ENCODE data around the gene ANKRD20A1.
A peak's percentile ranks its signal among the peaks of the same experiment; 100 is the strongest.
"Not testable (repeated sequence)": the region's sequence is repeated elsewhere in the genome, so short reads cannot be mapped to it uniquely, and the experiment has no call there.

ANKRD20A1 gene

GRCh38 chr9:67858871-67859270, at the start of gene ANKRD20A1:
Gene ANKRD20A1 (plus strand): TSS chr9:67858931. CDS start chr9:67859427, 496 bp downstream.
- peak; percentile 0 for DNase-seq

GRCh38 chr9:67832088-67832487, 26.6 kb upstream of the ANKRD20A1 start:
- not testable (repeated sequence) for DNase-seq
